H1 (cell line): Measurements from ENCODE around the gene CEP250.

Experiments used
- EP300 ChIP-seq, 2 experiments: IDR thresholded peaks; 1 replicate in 1 of 2; 2 replicates in 1 of 2; pipeline ENCODE4 v1.6.1; 2011 to 2012; ENCODE audit warnings: low read depth in 2 of 2, low read length in 2 of 2, mild to moderate bottlenecking in 2 of 2, borderline replicate concordance in 1 of 2, inconsistent platforms in 1 of 2, moderate library complexity in 1 of 2
- POLR2AphosphoS5 ChIP-seq: IDR thresholded peaks from 2 replicates; pipeline ENCODE4 v1.6.1; 2011; ENCODE audit warnings: low read depth, low read length
- RAD21 ChIP-seq, 2 experiments: IDR thresholded peaks in 1 of 2; conservative IDR thresholded peaks in 1 of 2; 2 replicates each; pipeline ENCODE4 v1.6.1; 2011; ENCODE audit warnings: low read depth in 2 of 2, low read length in 2 of 2, improper control_type of control experiment in 1 of 2, inconsistent platforms in 1 of 2, mild to moderate bottlenecking in 1 of 2, moderate library complexity in 1 of 2
- TAF1 ChIP-seq: IDR thresholded peaks from 2 replicates; pipeline ENCODE4 v1.6.1; 2011; ENCODE audit warnings: mild to moderate bottlenecking, low read depth, low read length
- TBP ChIP-seq: IDR thresholded peaks from 2 replicates; pipeline ENCODE4 v1.6.1; 2011; ENCODE audit warnings: low read depth, low read length, improper control_type of control experiment
- TCF12 ChIP-seq: IDR thresholded peaks from 2 replicates; pipeline ENCODE4 v1.6.1; 2011; ENCODE audit warnings: low read depth, mild to moderate bottlenecking, low read length
- TF ChIP-seq, protein P1 (sequence below), 3 experiments: IDR thresholded peaks; 1 replicate in 2 of 3; 2 replicates in 1 of 3; pipeline versions ENCODE4 v1.5.1 to v1.6.1; 2011; ENCODE audit warnings: low read length in 3 of 3, mild to moderate bottlenecking in 3 of 3, inconsistent platforms in 2 of 3, low read depth in 1 of 3, moderate library complexity in 1 of 3; ENCODE audit not compliant: insufficient read depth in 1 of 3; ENCODE audit errors: control extremely low read depth in 1 of 3
- TF ChIP-seq, protein P2 (sequence below): IDR thresholded peaks from 2 replicates; pipeline ENCODE4 v1.6.1; 2011; ENCODE audit warnings: low read depth, mild to moderate bottlenecking, low read length; ENCODE audit not compliant: insufficient read depth
- TF ChIP-seq, protein P3 (sequence below): IDR thresholded peaks from 2 replicates; pipeline ENCODE4 v1.6.1; 2012; ENCODE audit warnings: inconsistent platforms

DNA sequence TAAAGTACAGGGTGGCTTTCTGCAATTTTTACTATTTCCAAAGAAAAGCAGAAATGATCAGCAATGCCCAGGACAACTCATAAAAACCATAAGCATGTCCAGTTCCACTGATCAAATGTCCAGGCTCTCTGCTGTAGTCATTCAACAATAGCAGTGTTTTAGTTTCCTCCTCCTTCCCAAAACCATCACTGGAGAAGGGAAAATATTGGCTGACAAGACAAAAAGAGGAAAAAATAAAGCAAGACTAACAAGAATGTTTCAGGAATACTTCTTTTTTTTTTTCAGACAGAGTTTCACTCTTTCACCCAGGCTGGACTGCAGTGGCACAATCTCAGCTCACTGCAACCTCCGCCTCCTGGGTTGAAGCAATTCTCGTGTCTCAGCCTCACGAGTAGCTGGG, 45.9 kb upstream of the CEP250 start:
- TF ChIP-seq TAF1 (no peak), POLR2AphosphoS5 (no peak), RAD21 (IDR thresholded peaks at IDR 0.05 in 1 of 2, conservative IDR thresholded peaks at IDR 0.05 in 1 of 2; ENCODE audit: low read depth in 2 of 2, low read length in 2 of 2) (no peak), EP300 (IDR thresholded peaks at IDR 0.05; ENCODE audit: borderline replicate concordance in 1 of 2, low read depth in 2 of 2, low read length in 2 of 2) (no peak), TBP (no peak), TCF12 (no peak)
- TF ChIP-seq, protein P1, sequence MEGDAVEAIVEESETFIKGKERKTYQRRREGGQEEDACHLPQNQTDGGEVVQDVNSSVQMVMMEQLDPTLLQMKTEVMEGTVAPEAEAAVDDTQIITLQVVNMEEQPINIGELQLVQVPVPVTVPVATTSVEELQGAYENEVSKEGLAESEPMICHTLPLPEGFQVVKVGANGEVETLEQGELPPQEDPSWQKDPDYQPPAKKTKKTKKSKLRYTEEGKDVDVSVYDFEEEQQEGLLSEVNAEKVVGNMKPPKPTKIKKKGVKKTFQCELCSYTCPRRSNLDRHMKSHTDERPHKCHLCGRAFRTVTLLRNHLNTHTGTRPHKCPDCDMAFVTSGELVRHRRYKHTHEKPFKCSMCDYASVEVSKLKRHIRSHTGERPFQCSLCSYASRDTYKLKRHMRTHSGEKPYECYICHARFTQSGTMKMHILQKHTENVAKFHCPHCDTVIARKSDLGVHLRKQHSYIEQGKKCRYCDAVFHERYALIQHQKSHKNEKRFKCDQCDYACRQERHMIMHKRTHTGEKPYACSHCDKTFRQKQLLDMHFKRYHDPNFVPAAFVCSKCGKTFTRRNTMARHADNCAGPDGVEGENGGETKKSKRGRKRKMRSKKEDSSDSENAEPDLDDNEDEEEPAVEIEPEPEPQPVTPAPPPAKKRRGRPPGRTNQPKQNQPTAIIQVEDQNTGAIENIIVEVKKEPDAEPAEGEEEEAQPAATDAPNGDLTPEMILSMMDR (IDR thresholded peaks at IDR 0.05; ENCODE audit: control extremely low read depth in 1 of 3, insufficient read depth in 1 of 3, low read depth in 1 of 3, low read length in 3 of 3) = no peak
- TF ChIP-seq, protein P2, sequence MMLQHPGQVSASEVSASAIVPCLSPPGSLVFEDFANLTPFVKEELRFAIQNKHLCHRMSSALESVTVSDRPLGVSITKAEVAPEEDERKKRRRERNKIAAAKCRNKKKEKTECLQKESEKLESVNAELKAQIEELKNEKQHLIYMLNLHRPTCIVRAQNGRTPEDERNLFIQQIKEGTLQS = no peak
- TF ChIP-seq, protein P3, sequence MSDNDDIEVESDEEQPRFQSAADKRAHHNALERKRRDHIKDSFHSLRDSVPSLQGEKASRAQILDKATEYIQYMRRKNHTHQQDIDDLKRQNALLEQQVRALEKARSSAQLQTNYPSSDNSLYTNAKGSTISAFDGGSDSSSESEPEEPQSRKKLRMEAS = no peak
